Measurements from ENCODE around the gene DOP1A. TPM values are rescaled to one million over a fixed set of nuclear protein-coding genes. Genes with fewer than 3 reads are reported as not detected.
A peak's percentile ranks its signal among the peaks of the same experiment; 100 is the strongest.

Gene DOP1A
- polyA plus RNA-seq, 1 of the 3 experiments (the other 2 are of a cell fraction) = 3.4 TPM

GRCh38 chr6:83192871-83193746 lies 125.6 kb downstream of the DOP1A start, which contains the start of the genes PGM3 and RWDD2A (continued):
- no peak for TF ChIP-seq CTCF (IDR thresholded peaks at IDR 0.05)
- no peak for TF ChIP-seq IRF3 (IDR thresholded peaks at IDR 0.05; ENCODE audit: low read depth, low read length)
- no peak for TF ChIP-seq NFIC (IDR thresholded peaks at IDR 0.05; ENCODE audit: borderline replicate concordance)
- 0 out of 2 replicates have a peak, but pooled peaks have one; percentile 5 for TF ChIP-seq PBX3 (IDR thresholded peaks at IDR 0.05)
- peak; percentile 83 for TF ChIP-seq TAF1 (IDR thresholded peaks at IDR 0.05; ENCODE audit: borderline replicate concordance, low read depth, low read length)
- TF ChIP-seq RFX5 (IDR thresholded peaks at IDR 0.05; ENCODE audit: low read length) = no peak
- peak; percentile 51; the same call in 1 of the 2 replicates for TF ChIP-seq GABPA (IDR thresholded peaks at IDR 0.05; ENCODE audit: low read depth)
- TF ChIP-seq USF1 (IDR thresholded peaks at IDR 0.05; ENCODE audit: borderline replicate concordance, low read depth) = no peak
- TF ChIP-seq EZH2phosphoT487 (IDR thresholded peaks at IDR 0.05; ENCODE audit: borderline replicate concordance, low read depth) = no peak
- no peak for TF ChIP-seq FOSL2 (IDR thresholded peaks at IDR 0.05; ENCODE audit: borderline replicate concordance, low read depth)
- no peak for TF ChIP-seq MEF2A (IDR thresholded peaks at IDR 0.05; ENCODE audit: borderline replicate concordance, low read depth)
- TF ChIP-seq YY1 (IDR thresholded peaks at IDR 0.05; ENCODE audit: low read depth) = no peak
- TF ChIP-seq ZBTB33 (IDR thresholded peaks at IDR 0.05; ENCODE audit: borderline replicate concordance, low read depth) = no peak
- peak; percentile 91 for TF ChIP-seq POLR2AphosphoS5 (IDR thresholded peaks at IDR 0.05; ENCODE audit: low read depth, low read length)

All from SK-N-SH (cell line).